Left cardiac atrium (tissue), 4 donors: ENCODE results near the gene ELP4. TPM values are rescaled to one million over a fixed set of nuclear protein-coding genes. Genes with fewer than 3 reads are reported as not detected.

Source experiments
- ATAC-seq, 2 donors: fragments of 200-7000 bp; cut with Tn5 transposase; one replicate each; pipeline ENCODE4 v1.9.1; 2020; ENCODE audit warnings: mild to moderate bottlenecking in 2 of 2, moderate library complexity in 2 of 2
- DNase-seq: peaks from one replicate; pipeline ENCODE4 v3.0.0-alpha.2; 2020
- intact Hi-C, 2 donors: fragments of 100-400 bp; cut with DNase I; formaldehyde crosslinking; loops; one replicate each; pipeline versions ENCODE4 v1.14.1 to v1.15.1; 2022 to 2023
- total RNA-seq, 2 donors: library from RNA; stranded (reverse); fragmentation: NEBNext Ultra II Directional; extraction: Animal tissue kit (Norgen Biotek cat#: 25700); gene quantifications; one replicate each; pipeline ENCODE4 v1.2.1, GENCODE V29; 2021
- donor health status: DM: no; HTN: yes; CAD: no.
- donor health status: DM: no; HTN: yes; CAD: no; lungs with severe emphysema.
- donor health status: DM: yes; HTN: yes; CAD: no.
- donor health status: Dilated cardiomyopathy.

The ELP4 gene
- total RNA-seq, 2 donors from 2014 or later, result 12.6 to 15.3 TPM

- no peak for DNase-seq
- intact Hi-C loops, result no loop called here
- ATAC-seq, result no peak
Measured at GRCh38 chr11:31747581-31747980, 238.0 kb downstream of the ELP4 start.

- no peak for DNase-seq
- intact Hi-C loops, result no loop called here
Measured at GRCh38 chr11:31757260-31757835, 247.8 kb downstream of the ELP4 start.

GRCh38 chr11:31761636-31762035, 252.1 kb downstream of the ELP4 start:
- no peak for ATAC-seq

More at GRCh38 chr11:31757260-31757835, 247.8 kb downstream of the ELP4 start:
- ATAC-seq, result peak; percentile 49 to 55

GRCh38 chr11:31763296-31763695, 253.7 kb downstream of the ELP4 start:
- DNase-seq (no peak), ATAC-seq (no peak)
- intact Hi-C loops, result no loop called here

More at GRCh38 chr11:31761636-31762035, 252.1 kb downstream of the ELP4 start:
- intact Hi-C loops, result no loop called here
- no peak for DNase-seq

- ATAC-seq (no peak), DNase-seq (no peak)
- intact Hi-C loops, result no loop called here
Measured at GRCh38 chr11:31764261-31764660, 254.7 kb downstream of the ELP4 start.

GRCh38 chr11:31764766-31765165, 255.2 kb downstream of the ELP4 start:
- intact Hi-C loops, result no loop called here
- DNase-seq, result no peak
- ATAC-seq, result no peak

- intact Hi-C loops, result no loop called here
- no peak for DNase-seq
- no peak for ATAC-seq
Measured at GRCh38 chr11:31767066-31767465, 257.5 kb downstream of the ELP4 start.

- ATAC-seq (no peak), DNase-seq (no peak)
- intact Hi-C loops, result no loop called here
Measured at GRCh38 chr11:31767685-31768084, 258.1 kb downstream of the ELP4 start.

- no peak for ATAC-seq
- no peak for DNase-seq
- intact Hi-C loops, result no loop called here
Measured at GRCh38 chr11:31768749-31769640, 259.4 kb downstream of the ELP4 start.

- ATAC-seq, result no peak
- intact Hi-C loops, result no loop called here
- no peak for DNase-seq
Measured at GRCh38 chr11:31770011-31770700, 260.6 kb downstream of the ELP4 start.

GRCh38 chr11:31772412-31772811, 262.8 kb downstream of the ELP4 start:
- DNase-seq (no peak), ATAC-seq (no peak)
- intact Hi-C loops, result no loop called here

- ATAC-seq (peak in 1 of 2 donors; percentile 51), DNase-seq (no peak)
- intact Hi-C loops, result no loop called here
Measured at GRCh38 chr11:31779374-31779791, 269.8 kb downstream of the ELP4 start.

- DNase-seq (no peak), ATAC-seq (no peak)
- intact Hi-C loops, result no loop called here
Measured at GRCh38 chr11:31780078-31780477, 270.5 kb downstream of the ELP4 start.

GRCh38 chr11:31780480-31780971, 271.0 kb downstream of the ELP4 start:
- ATAC-seq (no peak), DNase-seq (no peak)
- intact Hi-C loops, result no loop called here

GRCh38 chr11:31782257-31782656, 272.7 kb downstream of the ELP4 start:
- intact Hi-C loops, result no loop called here
- DNase-seq (no peak), ATAC-seq (no peak)

- no peak for DNase-seq
- intact Hi-C loops, result no loop called here
- no peak for ATAC-seq
Measured at GRCh38 chr11:31783252-31783651, 273.7 kb downstream of the ELP4 start.

GRCh38 chr11:31784611-31785010, 275.0 kb downstream of the ELP4 start:
- no peak for DNase-seq
- intact Hi-C loops, result no loop called here
- ATAC-seq, result no peak

- intact Hi-C loops, result no loop called here
- ATAC-seq (no peak), DNase-seq (no peak)
Measured at GRCh38 chr11:31786996-31787685, 277.6 kb downstream of the ELP4 start.

GRCh38 chr11:31788085-31788484, 278.5 kb downstream of the ELP4 start:
- intact Hi-C loops, result no loop called here
- ATAC-seq (no peak), DNase-seq (no peak)
